GM12801 (cell line): ENCODE measurements around the gene PCGF1.

ENCODE experiments used
- TF ChIP-seq, protein P1 (sequence below): IDR thresholded peaks from one replicate; pipeline ENCODE4 v1.5.1; 2011; ENCODE audit warnings: control low read depth; ENCODE audit not compliant: insufficient read length; ENCODE audit errors: extremely low read depth

Gene PCGF1

DNA sequence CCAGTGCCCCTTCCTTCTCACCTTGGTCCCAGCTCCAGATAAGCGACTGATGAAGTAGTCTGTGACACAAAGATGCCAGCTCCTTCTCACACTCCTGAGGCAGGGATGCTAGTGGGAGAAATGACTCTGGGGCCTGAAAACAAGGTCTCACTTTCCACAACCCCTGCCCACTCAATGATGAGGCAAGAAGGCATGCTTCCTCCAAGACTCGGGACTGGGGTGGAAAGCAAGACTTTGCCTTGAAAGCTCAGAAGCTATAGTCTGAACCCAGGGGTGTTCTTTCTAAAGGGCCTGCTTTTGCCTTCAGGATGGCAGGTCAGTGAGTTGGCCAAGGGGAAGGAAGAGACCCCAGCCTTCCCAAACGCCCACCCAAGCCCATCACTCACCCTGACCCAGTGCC, 26.1 kb downstream of the PCGF1 start:
- TF ChIP-seq, protein P1, sequence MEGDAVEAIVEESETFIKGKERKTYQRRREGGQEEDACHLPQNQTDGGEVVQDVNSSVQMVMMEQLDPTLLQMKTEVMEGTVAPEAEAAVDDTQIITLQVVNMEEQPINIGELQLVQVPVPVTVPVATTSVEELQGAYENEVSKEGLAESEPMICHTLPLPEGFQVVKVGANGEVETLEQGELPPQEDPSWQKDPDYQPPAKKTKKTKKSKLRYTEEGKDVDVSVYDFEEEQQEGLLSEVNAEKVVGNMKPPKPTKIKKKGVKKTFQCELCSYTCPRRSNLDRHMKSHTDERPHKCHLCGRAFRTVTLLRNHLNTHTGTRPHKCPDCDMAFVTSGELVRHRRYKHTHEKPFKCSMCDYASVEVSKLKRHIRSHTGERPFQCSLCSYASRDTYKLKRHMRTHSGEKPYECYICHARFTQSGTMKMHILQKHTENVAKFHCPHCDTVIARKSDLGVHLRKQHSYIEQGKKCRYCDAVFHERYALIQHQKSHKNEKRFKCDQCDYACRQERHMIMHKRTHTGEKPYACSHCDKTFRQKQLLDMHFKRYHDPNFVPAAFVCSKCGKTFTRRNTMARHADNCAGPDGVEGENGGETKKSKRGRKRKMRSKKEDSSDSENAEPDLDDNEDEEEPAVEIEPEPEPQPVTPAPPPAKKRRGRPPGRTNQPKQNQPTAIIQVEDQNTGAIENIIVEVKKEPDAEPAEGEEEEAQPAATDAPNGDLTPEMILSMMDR, result no peak

DNA sequence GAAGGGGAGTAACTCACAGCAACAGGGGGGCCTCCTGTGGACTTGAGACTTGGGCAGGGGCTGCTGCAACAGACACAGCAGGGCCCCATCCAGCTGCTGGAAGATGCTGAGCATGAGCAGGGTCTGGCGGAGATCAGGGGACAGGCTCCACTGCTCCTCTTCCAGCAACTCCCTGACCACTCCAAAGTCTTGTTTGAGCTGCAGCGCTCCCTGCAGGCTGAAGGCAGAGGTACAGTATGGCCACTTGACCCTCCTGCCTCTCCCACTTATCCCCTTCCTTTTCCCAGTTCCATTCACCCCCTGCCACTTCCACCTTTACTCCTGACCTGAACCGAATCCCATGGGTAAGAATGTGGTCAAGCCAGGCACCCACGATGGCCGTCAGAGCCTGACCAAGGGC, 32.6 kb downstream of the PCGF1 start:
- TF ChIP-seq, protein P1, result no peak

DNA sequence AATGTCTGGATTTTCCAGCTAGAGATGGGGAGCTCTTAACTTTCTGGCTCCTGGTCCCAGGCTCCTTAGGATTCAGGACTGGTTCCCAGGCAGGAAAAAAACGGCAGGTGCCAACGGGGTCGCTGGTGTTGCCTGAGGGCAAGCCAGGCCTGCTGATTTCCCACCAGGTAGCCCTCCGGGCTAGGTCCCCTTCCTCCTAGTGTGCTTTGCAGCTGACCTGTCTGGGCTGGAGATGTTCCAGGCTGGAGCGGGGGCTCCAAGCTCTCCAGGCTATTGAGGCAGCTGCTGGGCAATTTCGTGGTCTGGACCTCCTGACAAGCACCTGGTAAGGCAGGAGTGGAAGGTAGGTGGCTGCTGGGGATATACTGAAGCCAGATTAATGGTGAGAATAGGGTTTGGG, 33.0 kb downstream of the PCGF1 start:
- TF ChIP-seq, protein P1, result no peak

DNA sequence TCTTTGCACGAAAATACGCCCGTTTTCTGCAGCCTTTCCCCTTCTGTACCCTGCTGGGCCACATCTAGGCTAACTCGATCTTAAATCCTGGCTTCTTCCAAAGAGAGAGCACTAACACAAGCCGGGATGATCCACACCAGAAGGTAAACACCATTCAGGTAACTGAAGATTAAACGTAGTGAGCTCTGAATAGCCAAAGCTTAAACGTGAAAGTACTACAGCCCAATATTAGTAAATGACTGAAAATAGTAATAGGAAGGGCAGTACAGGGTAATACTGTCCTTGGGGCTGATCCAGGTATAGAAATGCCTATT, 34.6 kb downstream of the PCGF1 start:
- TF ChIP-seq, protein P1, result no peak

DNA sequence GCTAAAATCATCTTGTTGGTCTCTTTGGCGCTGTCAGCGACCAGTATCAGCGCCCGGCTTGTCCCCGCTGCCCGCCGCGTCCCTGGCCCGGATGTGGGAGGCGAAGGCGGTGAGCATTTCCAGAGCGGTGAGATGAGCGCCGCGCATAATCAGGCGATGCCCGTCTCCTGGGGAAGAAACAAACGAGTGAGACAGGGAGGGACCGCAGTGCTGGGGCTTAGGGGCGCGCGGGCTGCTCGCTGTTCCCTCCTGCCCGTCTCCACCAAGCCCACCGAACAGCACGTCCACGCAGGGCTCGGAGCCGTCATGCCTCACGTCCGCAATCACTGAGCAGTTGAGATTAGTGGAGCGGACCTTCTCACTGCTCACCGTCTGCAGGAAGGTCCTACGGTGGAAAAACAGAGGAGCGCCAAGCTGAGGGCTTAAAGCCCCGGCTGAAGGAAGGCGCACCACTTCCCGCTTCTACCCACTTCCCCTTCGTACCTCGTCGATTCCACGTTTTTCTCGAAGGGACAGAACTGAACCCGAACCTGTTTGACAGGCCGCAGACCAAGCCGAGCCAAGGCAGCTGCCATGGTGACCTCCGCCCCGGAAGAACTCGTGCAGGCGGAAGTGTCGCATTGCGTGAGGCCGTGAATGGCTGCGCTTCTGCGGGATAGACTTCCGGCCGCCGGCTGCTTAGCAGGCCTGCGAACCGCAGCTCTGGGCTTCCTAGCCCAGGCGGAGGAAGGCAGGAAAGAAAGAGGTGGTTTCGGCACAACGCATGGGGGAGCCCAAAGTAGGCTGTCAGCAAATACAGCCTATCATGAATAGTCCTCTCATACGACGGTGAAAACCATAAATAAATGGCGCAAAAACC, 35.2 kb downstream of the PCGF1 start, which contains the start of gene MRPL53:
MRPL53 (minus strand) TSS at position 595 of the 859 bp plus-strand sequence; CDS start at position 575, 20 bp downstream.
- TF ChIP-seq, protein P1, result no peak

DNA sequence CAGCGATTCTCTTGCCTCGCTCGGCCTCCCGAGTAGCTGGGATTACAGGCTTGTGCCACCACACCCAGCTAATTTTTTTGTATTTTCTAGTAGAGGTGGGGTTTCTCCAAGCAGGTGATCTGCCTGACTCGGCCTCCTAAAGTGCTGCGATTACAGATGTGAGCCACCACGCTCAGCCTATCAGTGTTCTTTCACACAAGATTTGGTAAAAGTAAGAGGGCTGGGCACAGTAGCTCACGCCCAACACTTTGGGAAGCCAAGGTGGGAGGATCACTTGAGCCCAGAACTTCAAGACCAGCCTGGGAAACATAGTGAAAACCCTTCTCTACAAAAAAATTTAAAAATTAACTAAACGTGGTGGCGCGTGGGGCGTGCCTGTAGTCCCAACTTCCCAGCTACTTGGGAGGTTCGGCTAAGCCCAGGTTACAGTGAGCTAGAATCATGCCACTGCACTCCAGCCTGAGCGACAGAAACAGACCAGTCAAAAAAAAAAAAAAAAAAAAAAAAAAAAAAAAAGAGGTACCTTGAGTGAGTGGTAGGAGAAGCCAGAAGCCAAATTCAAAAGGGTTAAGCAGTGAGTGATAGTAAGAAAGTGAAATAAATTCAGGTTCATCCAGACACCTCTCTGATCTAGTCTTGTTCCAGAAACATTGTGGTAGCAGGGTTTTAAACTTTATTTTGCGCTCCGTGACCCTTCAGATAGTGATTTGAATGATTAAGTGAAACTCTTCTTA, 36.0 kb downstream of the PCGF1 start:
- TF ChIP-seq, protein P1, result no peak

DNA sequence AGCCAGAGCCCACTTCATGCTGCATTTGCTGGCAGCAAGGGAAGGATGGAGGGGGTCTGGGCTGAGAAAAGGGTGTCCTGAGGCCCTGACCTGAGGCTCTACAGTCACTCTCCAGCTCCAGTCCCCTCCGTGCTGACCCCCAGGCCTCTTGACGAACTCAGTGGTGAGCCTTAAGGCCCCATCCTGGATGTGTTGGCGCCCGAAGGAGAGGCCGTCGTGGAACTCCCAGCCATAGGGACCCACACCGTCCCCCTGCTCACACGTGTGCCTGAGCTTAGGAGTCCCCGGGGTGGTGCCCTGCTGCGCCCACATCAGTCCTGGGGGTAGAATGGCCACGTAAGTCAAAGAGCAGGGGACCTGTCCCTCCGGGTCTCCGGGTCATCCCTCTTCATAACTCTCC, 43.1 kb downstream of the PCGF1 start:
- TF ChIP-seq, protein P1, result no peak
